Activated CD8-positive, alpha-beta memory T cell treated with anti-CD3 and anti-CD28 coated beads, Interleukin-2, amount 10 ng/mL, durations not matched to agents 7 days and 5 days (primary cell): ENCODE measurements around the gene STEAP3. TPM values are rescaled to one million over a fixed set of nuclear protein-coding genes. Genes with fewer than 3 reads are reported as not detected.
"Not testable (repeated sequence)": the region's sequence is repeated elsewhere in the genome, so short reads cannot be mapped to it uniquely, and the experiment has no call there.

ENCODE experiments used
- ATAC-seq: fragments of 150-1000 bp; cut with Tn5 transposase; one replicate; pipeline ENCODE4 v1.10.0; 2021; ENCODE audit warnings: moderate library complexity
- CTCF ChIA-PET: fragments of 350-600 bp; sonication (Branson Sonifier 250); formaldehyde crosslinking; loops from one replicate; lab custom pipeline; 2021; ENCODE audit warnings: antibody characterized with exemption; lab: Charles Lee
- DNase-seq: peaks from one replicate; pipeline ENCODE4 v3.0.0-alpha.2; 2020
- H3K27ac Mint-ChIP-seq: one replicate; pipeline ENCODE4 v1.8.0; 2021; ENCODE audit warnings: mild to moderate bottlenecking, mixed read lengths
- H3K27me3 Mint-ChIP-seq: one replicate; pipeline ENCODE4 v1.8.0; 2021; ENCODE audit warnings: mixed read lengths
- H3K36me3 Mint-ChIP-seq: one replicate; pipeline ENCODE4 v1.8.0; 2021; ENCODE audit warnings: mild to moderate bottlenecking, mixed read lengths
- H3K4me1 Mint-ChIP-seq: one replicate; pipeline ENCODE4 v1.8.0; 2021; ENCODE audit warnings: mixed read lengths
- H3K4me3 Mint-ChIP-seq: one replicate; pipeline ENCODE4 v1.8.0; 2021; ENCODE audit warnings: mild to moderate bottlenecking, moderate library complexity, mixed read lengths
- H3K9me3 Mint-ChIP-seq: one replicate; pipeline ENCODE4 v1.8.0; 2022; ENCODE audit warnings: low read depth, mixed read lengths
- total RNA-seq, 2 experiments: library from RNA; stranded (reverse); gene quantifications; one replicate each; pipeline ENCODE4 v1.2.3, GENCODE V29; 2021

STEAP3 gene
- total RNA-seq, 2 experiments from 2014 or later = 0.15 to 0.68 TPM

GRCh38 chr2:119260646-119261492 lies 37.2 kb downstream of the STEAP3 start:
- no peaks in the 10 kb centered on the region for H3K4me1 Mint-ChIP-seq
- no peak overlapping the region for H3K4me3 Mint-ChIP-seq
- no peak for ATAC-seq
- H3K36me3 Mint-ChIP-seq = no peaks in the 10 kb centered on the region
- H3K9me3 Mint-ChIP-seq = no peaks in the 10 kb centered on the region
- no peak overlapping the region for H3K27ac Mint-ChIP-seq
- CTCF ChIA-PET = no interaction called here
- H3K27me3 Mint-ChIP-seq = no peaks in the 10 kb centered on the region
- peak; percentile 27 for DNase-seq

GRCh38 chr2:119261493-119262225 lies 38.0 kb downstream of the STEAP3 start:
- no peaks in the 10 kb centered on the region for H3K4me1 Mint-ChIP-seq
- no peaks in the 10 kb centered on the region for H3K36me3 Mint-ChIP-seq
- no peak overlapping the region for H3K4me3 Mint-ChIP-seq
- no peak overlapping the region for H3K27ac Mint-ChIP-seq
- no peak for ATAC-seq
- CTCF ChIA-PET = no interaction called here
- DNase-seq = peak; percentile 16
- no peaks in the 10 kb centered on the region for H3K9me3 Mint-ChIP-seq
- H3K27me3 Mint-ChIP-seq = peaks cover 2% of the 10 kb centered on the region

- no peak for ATAC-seq
Measured at GRCh38 chr2:119263025-119263424, 39.4 kb downstream of the STEAP3 start.

GRCh38 chr2:119263656-119264055 lies 40.0 kb downstream of the STEAP3 start:
- Mint-ChIP-seq H3K4me3 (no peak overlapping the region), H3K4me1 (no peaks in the 10 kb centered on the region)
- CTCF ChIA-PET = interaction anchor here (3.5 kb wide), 1 partner anchor 382 kb away, joined by 12 read pairs; no protein-coding TSS in a partner anchor

More at GRCh38 chr2:119263025-119263424, 39.4 kb downstream of the STEAP3 start:
- CTCF ChIA-PET = no interaction called here
- H3K4me1 Mint-ChIP-seq = no peaks in the 10 kb centered on the region
- no peak overlapping the region for H3K27ac Mint-ChIP-seq
- peaks cover 2% of the 10 kb centered on the region for H3K27me3 Mint-ChIP-seq
- DNase-seq = peak; percentile 31
- no peak overlapping the region for H3K4me3 Mint-ChIP-seq
- H3K9me3 Mint-ChIP-seq = no peaks in the 10 kb centered on the region
- H3K36me3 Mint-ChIP-seq = no peaks in the 10 kb centered on the region

GRCh38 chr2:119264781-119265692 lies 41.4 kb downstream of the STEAP3 start:
- H3K27ac Mint-ChIP-seq = no peak overlapping the region
- H3K36me3 Mint-ChIP-seq = no peaks in the 10 kb centered on the region
- no peaks in the 10 kb centered on the region for H3K4me1 Mint-ChIP-seq
- H3K9me3 Mint-ChIP-seq = no peaks in the 10 kb centered on the region
- no peak overlapping the region for H3K4me3 Mint-ChIP-seq
- H3K27me3 Mint-ChIP-seq = peaks cover 5% of the 10 kb centered on the region
- CTCF ChIA-PET = interaction anchor here (1.0 to 3.5 kb wide), 5 partner anchors 10 to 383 kb away, joined by 3 to 12 read pairs (median 4); no protein-coding TSS in a partner anchor
- ATAC-seq (peak; percentile 49), DNase-seq (peak; percentile 52)

More at GRCh38 chr2:119263656-119264055, 40.0 kb downstream of the STEAP3 start:
- Mint-ChIP-seq H3K36me3 (no peaks in the 10 kb centered on the region), H3K27me3 (peaks cover 5% of the 10 kb centered on the region), H3K27ac (no peak overlapping the region), H3K9me3 (no peaks in the 10 kb centered on the region)
- ATAC-seq (no peak), DNase-seq (no peak)

GRCh38 chr2:119265693-119266066 lies 42.0 kb downstream of the STEAP3 start:
- no peaks in the 10 kb centered on the region for H3K36me3 Mint-ChIP-seq
- H3K9me3 Mint-ChIP-seq = no peaks in the 10 kb centered on the region
- H3K4me1 Mint-ChIP-seq = no peaks in the 10 kb centered on the region
- ATAC-seq (no peak), DNase-seq (peak; percentile 19)
- CTCF ChIA-PET = interaction anchor here (1.1 to 3.5 kb wide), 2 partner anchors 24 to 384 kb away, joined by 3 to 12 read pairs; no protein-coding TSS in a partner anchor
- H3K27me3 Mint-ChIP-seq = peaks cover 7% of the 10 kb centered on the region
- H3K4me3 Mint-ChIP-seq = no peak overlapping the region
- no peak overlapping the region for H3K27ac Mint-ChIP-seq

GRCh38 chr2:119266091-119266589 lies 42.5 kb downstream of the STEAP3 start:
- DNase-seq (peak; percentile 36), ATAC-seq (no peak)
- Mint-ChIP-seq H3K36me3 (no peaks in the 10 kb centered on the region), H3K4me3 (no peak overlapping the region), H3K27ac (no peak overlapping the region), H3K9me3 (no peaks in the 10 kb centered on the region), H3K27me3 (peaks cover 7% of the 10 kb centered on the region), H3K4me1 (no peaks in the 10 kb centered on the region)
- CTCF ChIA-PET = interaction anchor here (1.1 to 3.5 kb wide), 2 partner anchors 23 to 385 kb away, joined by 3 to 12 read pairs; no protein-coding TSS in a partner anchor

GRCh38 chr2:119267604-119268003 lies 44.0 kb downstream of the STEAP3 start:
- no peak overlapping the region for H3K27ac Mint-ChIP-seq
- H3K4me3 Mint-ChIP-seq = no peak overlapping the region
- DNase-seq = no peak
- no peak for ATAC-seq
- CTCF ChIA-PET = no interaction called here
- H3K4me1 Mint-ChIP-seq = no peaks in the 10 kb centered on the region
- H3K9me3 Mint-ChIP-seq = no peaks in the 10 kb centered on the region
- H3K27me3 Mint-ChIP-seq = peaks cover 8% of the 10 kb centered on the region
- H3K36me3 Mint-ChIP-seq = no peaks in the 10 kb centered on the region

- CTCF ChIA-PET = no interaction called here
- no peaks in the 10 kb centered on the region for H3K36me3 Mint-ChIP-seq
- H3K4me3 Mint-ChIP-seq = no peak overlapping the region
- ATAC-seq (no peak), DNase-seq (no peak)
- H3K27me3 Mint-ChIP-seq = peaks cover 4% of the 10 kb centered on the region
- H3K27ac Mint-ChIP-seq = no peak overlapping the region
- H3K9me3 Mint-ChIP-seq = no peaks in the 10 kb centered on the region
- H3K4me1 Mint-ChIP-seq = no peaks in the 10 kb centered on the region
Measured at GRCh38 chr2:119276864-119277263, 53.2 kb downstream of the STEAP3 start.

- H3K4me1 Mint-ChIP-seq, H3K9me3 Mint-ChIP-seq, H3K27ac Mint-ChIP-seq, CTCF ChIA-PET, ATAC-seq, H3K4me3 Mint-ChIP-seq, H3K27me3 Mint-ChIP-seq, H3K36me3 Mint-ChIP-seq, DNase-seq: not testable (repeated sequence)
Measured at GRCh38 chr2:119278385-119278784, 54.8 kb downstream of the STEAP3 start.

GRCh38 chr2:119278946-119279345 lies 55.3 kb downstream of the STEAP3 start:
- Mint-ChIP-seq H3K9me3 (no peaks in the 10 kb centered on the region), H3K4me1 (no peaks in the 10 kb centered on the region), H3K27me3 (no peaks in the 10 kb centered on the region), H3K36me3 (no peaks in the 10 kb centered on the region), H3K4me3 (no peak overlapping the region), H3K27ac (no peak overlapping the region)
- DNase-seq (no peak), ATAC-seq (no peak)
- CTCF ChIA-PET = interaction anchor here (1.0 kb wide), 1 partner anchor 14 kb away, joined by 4 read pairs; no protein-coding TSS in a partner anchor

- H3K27me3 Mint-ChIP-seq = no peaks in the 10 kb centered on the region
- no peaks in the 10 kb centered on the region for H3K36me3 Mint-ChIP-seq
- peak; percentile 27 for DNase-seq
- no peaks in the 10 kb centered on the region for H3K9me3 Mint-ChIP-seq
- no peak overlapping the region for H3K4me3 Mint-ChIP-seq
- H3K4me1 Mint-ChIP-seq = no peaks in the 10 kb centered on the region
- no peak for ATAC-seq
- CTCF ChIA-PET = interaction anchor here (1.0 kb wide), 1 partner anchor 15 kb away, joined by 4 read pairs; no protein-coding TSS in a partner anchor
- H3K27ac Mint-ChIP-seq = no peak overlapping the region
Measured at GRCh38 chr2:119279666-119280065, 56.0 kb downstream of the STEAP3 start.
